CMK (cell line): ENCODE results near the gene KIF25.
"Not testable (repeated sequence)": the region's sequence is repeated elsewhere in the genome, so short reads cannot be mapped to it uniquely, and the experiment has no call there.

Experiments
- DNase-seq: peaks from one replicate; pipeline ENCODE4 v3.0.0-alpha.2; 2010; ENCODE audit warnings: low read depth

The KIF25 gene

DNA sequence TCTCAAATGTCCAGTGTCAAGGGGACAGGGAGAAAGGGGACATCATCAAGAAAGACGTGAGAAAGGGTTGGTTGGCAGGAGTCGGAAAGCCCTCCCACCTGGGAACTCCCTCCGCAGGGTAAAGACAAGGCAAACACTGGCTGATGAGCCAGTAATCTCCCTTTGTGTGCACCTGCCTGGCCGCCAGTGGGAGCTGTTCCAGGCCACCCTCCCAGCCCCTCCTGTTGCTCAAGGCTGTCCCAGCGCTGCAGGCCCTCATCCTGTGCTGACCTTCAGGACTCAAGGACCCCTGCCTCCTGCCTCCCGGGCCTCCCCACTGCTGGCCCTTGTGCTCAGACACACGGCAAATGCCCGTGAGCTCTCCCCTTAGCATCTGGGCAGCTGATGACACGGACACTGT lies 74.1 kb downstream of the KIF25 start:
- no peak for DNase-seq

DNA sequence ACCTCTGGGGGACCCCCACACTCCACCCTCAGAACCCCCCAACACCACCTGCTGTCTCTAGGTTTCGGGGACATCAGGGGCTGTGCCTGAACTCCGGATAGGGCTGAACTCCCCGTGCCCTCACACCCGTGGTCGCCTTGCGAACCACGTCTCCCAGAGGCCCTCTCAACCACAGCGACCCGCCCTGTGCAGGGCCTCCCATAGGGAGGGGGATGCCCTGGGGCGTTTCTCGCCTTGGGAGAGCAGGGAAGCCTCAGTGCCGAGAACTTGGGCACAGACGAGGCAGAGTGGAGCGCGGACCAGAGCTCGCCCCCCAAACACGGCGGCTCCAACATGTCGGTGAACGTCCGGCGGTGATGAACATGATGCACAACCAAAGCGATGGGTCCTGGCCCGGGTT lies 74.8 kb downstream of the KIF25 start:
- no peak for DNase-seq

DNA sequence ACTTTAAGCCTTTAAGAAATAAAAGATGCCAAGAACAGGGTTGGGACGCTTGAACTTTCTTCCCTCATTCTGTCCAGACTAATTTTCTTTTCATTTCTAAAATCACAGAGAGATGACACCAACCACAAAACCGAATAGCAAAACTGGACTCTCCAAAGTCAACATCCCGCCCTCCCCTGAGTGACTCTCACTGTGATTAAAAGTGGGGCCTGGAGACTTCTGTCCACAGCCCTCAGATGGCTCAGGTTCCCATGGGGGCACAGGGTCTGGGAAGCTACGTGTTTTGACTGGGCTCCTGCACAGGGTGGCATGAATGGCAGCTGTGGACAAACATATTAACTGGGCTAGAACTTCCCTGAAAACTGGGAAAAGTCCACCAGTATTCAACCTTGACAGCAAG lies 75.3 kb downstream of the KIF25 start:
- DNase-seq, result no peak

DNA sequence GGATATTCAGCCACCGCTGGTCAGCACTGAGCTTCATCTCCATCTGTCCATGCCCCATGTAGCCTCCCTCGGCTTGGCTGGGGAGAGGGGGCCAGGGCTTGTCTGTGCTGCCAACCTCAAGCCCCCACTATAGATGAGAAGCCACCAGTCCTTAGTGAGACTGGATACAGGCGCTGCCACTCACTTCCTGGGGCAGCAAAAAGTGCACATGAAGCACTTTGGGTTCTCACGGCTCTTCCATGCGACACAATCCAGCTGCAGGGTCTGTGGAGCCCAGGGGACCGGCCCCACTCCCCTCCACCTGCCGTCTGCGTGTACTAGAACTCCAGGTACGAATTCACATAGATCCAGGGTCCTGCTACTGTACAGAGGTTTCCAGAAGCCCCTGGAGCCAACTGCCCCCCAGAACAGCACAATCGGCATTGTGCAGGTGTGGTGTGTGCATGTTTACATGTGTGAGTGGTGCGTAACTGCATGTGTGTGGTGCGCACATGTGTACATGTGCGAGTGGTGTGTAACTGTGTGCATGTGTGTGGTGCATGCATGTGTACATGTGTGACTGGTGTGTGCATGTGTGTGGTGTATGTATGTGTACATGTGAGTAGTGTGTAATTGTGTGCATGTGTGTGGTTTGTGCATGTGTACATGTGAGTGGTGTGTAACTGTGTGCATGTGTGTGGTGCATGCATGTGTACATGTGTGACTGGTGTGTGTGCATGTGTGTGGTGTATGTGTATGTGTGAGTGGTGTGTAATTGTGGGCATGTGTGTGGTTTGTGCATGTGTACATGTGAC lies 76.7 kb downstream of the KIF25 start:
- DNase-seq, result no peak

DNA sequence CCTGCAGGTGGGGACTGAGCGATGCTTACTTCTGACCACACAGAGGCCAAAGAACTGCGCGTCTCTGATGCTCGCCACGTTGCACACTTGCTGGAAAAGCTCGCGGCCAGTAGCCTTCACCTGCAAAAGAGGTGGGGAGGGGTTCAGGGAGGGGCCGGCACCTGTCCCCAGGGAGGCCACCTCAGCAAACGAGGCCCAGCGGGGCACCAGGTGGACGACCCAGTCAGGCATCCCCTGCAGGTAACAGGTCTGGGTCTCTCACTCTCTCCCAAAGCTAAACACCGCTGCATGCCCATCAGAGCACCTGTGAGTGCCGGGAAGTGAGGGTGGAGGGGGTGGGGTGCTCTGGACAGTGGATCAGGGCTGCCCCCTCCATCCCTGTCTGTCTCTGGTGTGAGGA lies 77.7 kb downstream of the KIF25 start:
- DNase-seq, result no peak

DNA sequence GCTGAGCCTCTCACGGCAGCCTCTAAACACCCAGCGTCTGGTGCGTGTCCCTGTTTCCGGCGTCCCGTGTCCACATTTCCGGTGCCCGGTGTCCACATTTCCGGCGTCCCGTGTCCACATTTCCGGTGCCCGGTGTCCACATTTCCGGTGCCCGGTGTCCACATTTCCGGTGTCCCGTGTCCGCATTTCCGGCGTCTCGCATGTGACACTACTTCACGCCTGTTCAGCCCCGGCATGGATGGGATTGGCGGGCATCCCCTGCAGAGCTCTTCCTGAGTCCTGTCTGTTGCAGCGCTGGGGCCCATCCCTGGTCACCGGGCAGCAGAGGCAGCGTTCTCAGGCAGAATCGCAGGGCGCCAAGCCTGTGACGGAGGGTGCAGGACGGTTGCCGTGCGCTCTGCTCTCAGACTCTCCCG lies 78.3 kb downstream of the KIF25 start:
- no peak for DNase-seq

DNA sequence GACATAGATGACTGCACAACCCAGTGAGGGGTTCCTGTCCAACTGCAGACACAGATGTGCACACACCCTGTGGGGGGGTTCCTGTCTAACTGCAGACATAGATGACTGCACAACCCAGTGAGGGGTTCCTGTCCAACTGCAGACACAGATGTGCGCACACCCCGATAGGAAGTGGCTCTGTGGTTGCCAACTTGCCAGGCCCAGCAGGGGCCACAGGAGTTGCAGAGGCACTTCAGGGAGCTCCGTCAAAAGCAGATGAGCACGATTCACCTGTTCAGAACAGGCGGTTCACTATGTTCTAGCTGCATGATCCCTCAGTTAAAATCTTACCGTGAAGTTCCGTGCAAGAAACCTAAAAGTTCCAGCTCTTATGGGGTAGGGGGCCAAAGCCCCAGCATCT lies 79.9 kb downstream of the KIF25 start:
- DNase-seq, result not testable (repeated sequence)

DNA sequence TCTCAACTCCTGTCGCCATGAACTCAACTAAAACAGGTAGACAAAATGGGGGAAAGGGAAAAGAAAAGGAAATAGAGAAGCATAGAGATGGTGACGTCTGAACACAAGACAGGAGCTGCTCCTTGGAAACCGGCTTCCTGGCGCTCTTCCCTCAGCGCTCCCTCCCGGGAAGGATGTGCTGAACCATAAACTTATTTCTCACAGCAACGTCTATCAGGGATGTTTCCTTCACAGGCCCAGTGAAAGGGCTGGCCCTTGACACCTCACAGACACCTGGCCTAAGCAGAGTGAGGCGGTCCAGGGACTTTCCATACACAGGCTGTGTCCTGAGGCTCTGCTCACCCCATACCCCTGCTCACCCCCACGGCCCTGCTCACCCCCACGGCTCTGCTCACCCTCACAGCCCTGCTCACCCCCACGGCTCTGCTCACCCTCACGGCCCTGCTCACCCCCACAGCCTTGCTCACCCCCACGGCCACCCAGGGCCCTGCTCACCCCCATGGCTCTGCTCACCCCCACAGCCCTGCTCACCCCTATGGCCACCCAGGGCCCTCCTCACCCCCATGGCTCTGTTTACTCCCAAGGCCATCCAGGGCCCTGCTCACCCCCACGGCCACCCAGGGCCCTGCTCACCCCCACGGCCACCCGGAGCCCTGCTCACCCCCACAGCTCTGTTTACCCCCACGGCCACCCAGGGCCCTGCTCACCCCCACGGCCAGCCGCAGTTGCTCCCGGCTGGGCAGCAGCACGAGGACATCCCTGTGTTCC lies 80.9 kb downstream of the KIF25 start:
- DNase-seq, result no peak

DNA sequence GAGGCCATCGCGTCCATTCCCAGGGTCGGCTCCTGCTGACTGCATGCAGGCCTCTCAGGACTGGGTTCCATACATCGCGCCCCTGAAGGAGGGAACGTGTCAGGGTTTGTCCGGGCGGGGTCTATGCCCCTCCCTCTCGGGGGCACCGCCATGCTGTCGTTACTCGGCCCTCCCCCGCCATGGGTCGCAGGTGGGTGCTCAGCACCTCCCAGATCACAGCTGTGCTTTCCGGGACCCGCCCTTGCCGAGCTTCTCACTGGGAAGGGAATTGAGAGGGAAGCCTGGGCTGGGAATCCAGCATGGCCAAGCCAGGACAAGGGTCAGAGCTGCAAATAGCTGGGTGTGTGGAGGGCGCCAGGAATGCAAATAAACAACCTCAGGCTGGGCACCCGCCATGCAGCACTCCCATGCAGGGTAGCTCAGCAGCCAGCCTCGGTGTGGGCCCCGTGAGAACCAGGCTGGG lies 81.5 kb downstream of the KIF25 start, which contains the start of gene FRMD1:
TSS of gene FRMD1 (minus strand) at position 270 of the 463 bp plus-strand sequence. CDS start at position 152, 118 bp downstream.
- DNase-seq, result no peak

DNA sequence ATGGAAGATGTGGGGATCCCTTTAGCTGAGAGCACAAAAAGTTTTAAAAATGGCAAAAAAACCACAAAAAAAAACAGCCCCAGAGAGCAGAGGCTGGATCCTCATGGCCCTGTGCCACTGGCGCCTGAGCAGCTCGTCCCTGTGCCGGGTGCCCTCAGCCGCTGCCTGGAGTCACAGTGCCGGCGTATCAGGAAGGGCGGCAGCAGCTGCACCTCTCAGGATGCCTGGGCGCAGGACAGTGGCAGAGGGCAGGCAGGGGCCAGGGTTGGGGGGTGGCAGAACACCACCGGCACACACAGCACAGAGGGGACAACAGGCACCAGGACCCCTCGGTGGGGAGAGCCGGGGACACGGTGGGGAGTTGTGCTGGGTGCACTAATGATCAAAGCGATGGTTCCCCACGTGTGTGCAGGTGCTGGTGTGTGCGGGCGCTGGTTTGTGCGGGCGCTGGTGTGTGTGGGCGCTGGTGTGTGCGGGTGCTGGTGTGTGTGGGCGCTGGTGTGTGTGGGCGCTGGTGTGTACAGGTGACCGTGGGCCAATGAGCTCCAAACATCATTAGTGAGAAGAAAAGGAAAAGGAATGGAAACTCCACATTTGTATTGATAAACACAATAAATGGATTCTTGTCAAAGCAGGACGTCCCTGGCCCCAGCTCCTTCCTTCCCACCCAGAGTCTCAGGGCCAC lies 83.1 kb downstream of the KIF25 start:
- no peak for DNase-seq

DNA sequence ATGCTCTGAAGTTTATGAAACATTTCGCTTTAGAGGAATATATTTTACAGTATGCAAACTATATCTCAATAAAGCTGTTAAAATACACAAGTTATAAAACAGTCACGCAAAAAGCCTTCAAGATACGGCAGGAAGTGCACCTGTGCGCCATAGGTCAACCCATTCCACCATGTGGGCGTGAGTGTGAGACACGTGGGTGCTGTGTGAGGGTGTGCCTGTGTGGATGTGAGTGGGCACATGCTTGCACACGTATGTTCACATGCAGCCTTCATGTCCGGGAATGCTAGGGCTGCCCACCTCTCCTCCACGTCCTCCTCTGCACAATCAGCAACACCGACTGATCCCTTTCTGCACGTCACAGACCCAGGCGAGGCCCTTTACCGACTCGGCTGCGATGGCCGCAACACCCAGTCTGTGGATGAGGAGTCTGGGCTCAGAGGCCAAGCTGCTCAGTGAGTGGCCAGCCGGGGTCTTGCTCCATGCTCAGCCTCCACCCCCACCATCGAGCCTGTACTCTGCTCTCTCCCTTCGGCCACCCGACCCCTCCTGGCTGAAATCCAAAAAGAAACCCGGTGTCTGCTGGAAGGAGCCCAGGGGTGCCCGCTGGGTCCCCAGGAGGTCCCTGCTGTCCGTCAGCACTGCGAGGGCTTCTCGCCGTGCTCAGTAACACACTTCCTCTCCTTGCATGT lies 84.5 kb downstream of the KIF25 start:
- DNase-seq, result no peak

DNA sequence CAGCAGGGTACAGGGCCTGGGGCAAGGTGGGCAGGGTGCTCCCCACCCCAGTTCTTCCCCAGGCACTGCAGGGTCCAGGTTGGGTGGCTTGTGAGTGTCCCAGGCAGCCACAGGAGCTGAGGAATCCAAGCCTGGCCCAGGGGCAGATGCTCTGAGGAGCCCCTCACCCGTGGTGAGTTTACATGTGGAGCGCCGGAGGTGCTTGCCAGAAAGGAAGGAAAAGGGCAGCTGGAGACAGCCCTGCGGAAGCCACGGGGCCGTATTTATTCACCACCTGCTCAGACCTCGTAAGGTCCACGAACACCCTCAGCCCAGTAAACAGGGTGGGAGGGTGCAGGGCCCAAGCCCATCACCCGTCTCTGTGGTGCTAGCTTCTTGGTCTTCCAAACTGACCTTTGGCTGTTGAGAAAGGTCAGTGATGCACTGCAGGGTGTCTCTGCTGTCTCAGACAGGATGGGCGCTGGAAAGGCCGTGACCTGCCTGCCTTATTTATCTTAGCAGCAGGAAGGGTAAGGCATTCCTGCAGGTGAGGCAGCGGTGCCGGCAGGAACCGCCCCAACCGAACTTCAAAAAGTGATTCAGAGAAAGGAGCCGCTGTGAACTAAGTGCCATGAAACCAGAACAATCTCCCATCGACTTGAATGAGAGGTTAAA lies 85.5 kb downstream of the KIF25 start:
- no peak for DNase-seq

DNA sequence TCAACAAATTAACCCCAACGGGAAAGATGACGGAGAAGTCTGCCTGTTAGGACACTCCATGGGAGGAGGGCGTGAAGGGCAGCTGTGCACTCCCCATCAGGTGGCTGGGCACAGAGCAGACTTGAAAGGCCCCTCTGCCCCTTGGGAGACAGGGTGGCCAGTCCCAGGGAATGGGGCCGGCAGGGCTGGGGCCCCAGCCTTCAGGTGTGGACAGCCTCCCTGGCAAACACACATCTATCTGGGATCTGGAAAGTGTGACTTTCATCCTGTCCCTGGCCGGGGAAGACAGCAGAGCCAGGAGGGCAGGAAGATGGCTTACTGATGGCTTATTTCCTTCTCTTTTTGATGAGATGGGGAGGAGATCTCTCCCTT lies 86.0 kb downstream of the KIF25 start:
- DNase-seq, result no peak

DNA sequence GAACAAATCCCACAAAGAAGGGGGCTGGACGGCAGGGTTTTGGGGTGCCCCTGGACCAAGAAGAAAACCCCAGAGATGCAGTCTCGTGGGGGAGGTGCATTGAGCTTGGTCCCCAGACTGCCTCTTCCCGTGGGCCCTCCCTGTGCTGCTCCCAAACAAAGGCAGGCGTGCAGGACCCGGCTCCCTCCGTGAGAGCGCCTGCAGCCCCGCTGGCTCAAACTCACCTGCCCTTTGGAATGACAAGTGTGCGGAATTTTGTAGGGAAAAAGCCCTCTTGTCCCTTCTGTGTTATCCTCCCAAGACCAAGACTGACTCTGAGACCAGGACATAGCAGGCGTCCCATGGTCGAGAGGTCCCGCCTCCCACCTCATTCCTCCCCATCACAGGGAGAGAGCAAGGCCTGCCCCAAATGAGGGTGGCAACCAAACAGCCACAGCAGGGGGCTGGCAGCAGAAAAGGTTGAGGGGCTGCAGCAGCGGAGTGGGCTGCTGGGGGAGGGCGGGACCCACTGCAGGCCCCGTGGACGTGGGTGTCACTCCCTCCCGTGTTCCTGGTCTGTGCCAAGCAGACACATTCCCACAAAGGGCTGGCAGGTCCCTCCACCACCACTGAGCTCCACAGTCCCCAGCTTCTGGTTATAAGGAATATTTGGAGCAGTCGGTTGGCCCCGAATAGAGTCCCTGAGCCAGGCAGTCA lies 87.1 kb downstream of the KIF25 start:
- DNase-seq, result no peak

DNA sequence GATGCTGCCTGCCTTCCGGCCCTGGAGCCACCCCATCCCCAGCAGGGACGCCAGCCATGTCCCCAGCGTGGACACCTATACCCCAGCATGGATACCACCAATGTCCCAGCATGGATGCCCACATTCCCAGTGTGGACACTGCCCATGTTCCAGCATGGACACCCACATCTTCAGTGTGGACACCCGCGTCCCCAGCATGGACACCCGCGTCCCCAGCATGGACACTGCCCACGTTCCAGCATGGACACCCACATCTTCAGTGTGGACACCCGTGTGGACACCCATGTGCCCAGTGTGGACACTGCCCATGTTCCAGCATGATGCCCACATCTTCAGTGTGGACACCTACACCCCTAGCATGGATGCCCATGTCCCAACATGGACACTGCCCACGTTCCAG lies 88.6 kb downstream of the KIF25 start:
- DNase-seq, result no peak

DNA sequence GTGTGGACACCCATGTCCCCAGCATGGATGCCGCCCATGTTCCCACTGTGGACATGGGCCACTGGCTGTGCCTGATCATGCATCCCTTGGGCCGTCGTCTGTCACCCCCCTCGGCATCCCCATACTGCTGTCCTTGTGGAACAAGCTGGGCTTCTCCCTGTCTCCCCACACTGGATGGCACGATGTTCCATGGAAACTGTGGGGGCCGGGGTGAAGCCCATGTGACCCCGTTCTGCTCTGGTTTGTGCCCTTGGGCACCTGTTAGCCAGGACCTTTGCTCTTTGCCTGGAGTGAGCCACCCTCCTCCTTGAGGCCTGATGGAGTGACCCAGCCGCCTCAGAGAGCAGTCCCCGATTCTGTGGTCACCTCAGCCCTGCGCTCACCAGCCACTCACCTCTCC lies 89.1 kb downstream of the KIF25 start:
- DNase-seq, result no peak

DNA sequence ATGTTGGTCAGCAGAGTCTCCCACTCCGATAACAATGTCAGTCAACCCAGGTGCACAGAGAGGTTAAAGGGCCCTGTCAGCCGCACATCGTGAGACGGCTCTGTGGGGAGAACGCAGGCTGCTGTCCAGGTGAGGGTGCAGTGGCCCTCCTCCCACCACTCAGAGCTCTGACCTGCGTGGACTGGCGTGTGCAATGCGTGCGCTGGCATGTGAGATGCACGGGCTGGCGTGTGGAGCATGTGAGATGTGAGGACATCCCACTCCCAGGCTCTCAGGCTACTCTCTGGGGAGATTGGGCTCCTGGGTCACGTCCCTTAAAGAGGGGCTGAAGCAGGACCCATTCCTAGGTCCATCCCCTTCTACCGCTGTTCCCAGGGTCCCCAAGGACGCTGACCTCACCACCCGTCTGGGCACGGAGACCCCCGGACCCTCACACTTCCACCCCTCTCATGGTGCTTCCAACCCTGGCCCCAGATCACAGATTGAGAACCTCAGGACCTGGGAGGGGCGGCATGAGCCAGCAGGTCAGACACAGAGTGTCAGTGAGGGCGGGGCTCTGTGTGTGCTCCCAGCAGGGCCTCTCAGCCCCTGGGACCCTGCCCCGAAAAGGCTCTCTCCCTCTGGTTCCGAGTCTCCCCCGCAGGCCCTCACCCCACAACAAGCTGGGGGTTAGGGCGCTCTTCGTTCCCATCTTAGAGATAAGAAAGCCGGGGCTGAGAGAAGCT lies 90.1 kb downstream of the KIF25 start:
- no peak for DNase-seq

DNA sequence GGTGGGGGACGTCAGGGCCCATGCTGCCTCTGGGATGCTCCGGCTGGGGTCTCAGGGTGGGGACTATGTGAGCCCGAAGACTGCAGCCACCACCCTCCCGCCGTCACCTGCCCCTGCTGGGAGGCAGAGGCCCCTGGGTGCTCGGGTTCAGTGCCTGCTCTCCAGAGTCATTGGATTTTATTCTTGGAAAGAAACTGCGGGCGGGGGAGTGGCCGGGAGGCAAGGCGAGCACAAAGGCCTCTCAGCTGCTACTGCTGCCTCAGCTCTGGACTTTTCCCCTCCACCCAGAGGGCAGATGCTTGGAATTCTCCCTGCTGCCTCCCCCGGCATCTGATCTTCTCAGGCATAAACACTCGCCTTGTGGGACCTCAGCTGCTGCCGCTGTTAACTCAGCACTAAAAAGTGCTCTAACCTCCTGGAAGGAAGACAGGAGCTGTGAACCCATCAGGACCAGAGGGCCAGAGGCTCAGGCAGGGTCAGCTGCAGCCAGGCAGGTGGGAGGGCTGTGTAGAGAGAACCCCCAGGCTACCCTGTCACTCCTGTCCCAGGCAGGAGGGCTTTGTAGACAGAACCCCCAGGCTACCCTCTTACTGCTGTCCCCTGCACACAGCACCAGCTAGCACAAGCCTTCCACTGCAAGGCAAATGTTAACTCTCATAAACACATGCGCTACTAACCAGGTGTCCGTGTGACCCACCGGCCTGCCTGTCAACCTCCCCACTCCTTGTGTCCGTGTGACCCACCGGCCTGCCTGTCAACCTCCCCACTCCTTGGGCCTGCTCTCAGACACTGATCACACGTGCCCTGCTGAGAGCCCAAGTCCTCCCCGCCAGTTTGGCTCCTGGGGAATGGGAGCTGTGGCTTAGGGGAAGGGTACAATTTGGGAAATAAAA lies 90.9 kb downstream of the KIF25 start:
- DNase-seq, result no peak
